Measurements from ENCODE around the gene ACP6. TPM values are rescaled to one million over a fixed set of nuclear protein-coding genes. Genes with fewer than 3 reads are reported as not detected.

Gene ACP6
- total RNA-seq, 2 experiments from 2014 or later, result 20.0 to 38.6 TPM

- no peak for DNase-seq (ENCODE audit: low spot score)
- Histone ChIP-seq H3K4me3 (ENCODE audit: low read depth, low read length, poor library complexity, severe bottlenecking) (no peak overlapping the region), H2AFZ (ENCODE audit: low read length) (no peak overlapping the region), H3K36me3 (ENCODE audit: insufficient read depth, low read length) (peaks cover 28% of the 10 kb centered on the region), H3K4me2 (ENCODE audit: low read length) (no peak overlapping the region), H3K27ac (ENCODE audit: low read depth, low read length, poor library complexity, severe bottlenecking) (no peak overlapping the region), H3K4me1 (ENCODE audit: insufficient read depth, low read length, poor library complexity, severe bottlenecking) (peaks cover 15% of the 10 kb centered on the region), H3K79me2 (ENCODE audit: insufficient read depth, low read depth, low read length) (peaks cover 10% of the 10 kb centered on the region; the same call in 1 of the 2 replicates), H3K9me2 (ENCODE audit: insufficient read depth, low read length) (no peaks in the 10 kb centered on the region), H3K9me3 (ENCODE audit: low read length) (no peaks in the 10 kb centered on the region), H4K20me1 (ENCODE audit: insufficient read depth, low read length) (no peaks in the 10 kb centered on the region)
- BruUV-seq (replicated peaks), result no TSS peak
- TF ChIP-seq CTCF (conservative IDR thresholded peaks at IDR 0.05; ENCODE audit: low read length) (no peak), EZH2phosphoT487 (IDR thresholded peaks at IDR 0.05; ENCODE audit: borderline replicate concordance, low read depth, low read length) (no peak)
- intact Hi-C loops (cut with micrococcal nuclease; ENCODE audit: unreplicated experiment), result no loop called here
- ChIA-PET CTCF (ENCODE audit: unreplicated experiment) (no interaction called here), POLR2A (no interaction called here)
Observed at GRCh38 chr1:147603986-147604385, 66.3 kb downstream of the ACP6 start.

- intact Hi-C loops (cut with micrococcal nuclease; ENCODE audit: unreplicated experiment), result no loop called here
- DNase-seq (ENCODE audit: low spot score), result peak; percentile 15
- CTCF ChIA-PET (ENCODE audit: unreplicated experiment), result no interaction called here
Observed at GRCh38 chr1:147600119-147601111, 69.9 kb downstream of the ACP6 start.

More at GRCh38 chr1:147600119-147601111, 69.9 kb downstream of the ACP6 start:
- peak overlapping the region; percentile 74 for H3K4me3 ChIP-seq (ENCODE audit: low read depth, low read length, poor library complexity, severe bottlenecking)
- H3K79me2 ChIP-seq (ENCODE audit: insufficient read depth, low read depth, low read length), result peaks cover 10% of the 10 kb centered on the region; the same call in 1 of the 2 replicates
- H3K4me1 ChIP-seq (ENCODE audit: insufficient read depth, low read length, poor library complexity, severe bottlenecking), result peaks cover 23% of the 10 kb centered on the region
- BruUV-seq (replicated peaks), result no TSS peak
- no peaks in the 10 kb centered on the region for H3K9me2 ChIP-seq (ENCODE audit: insufficient read depth, low read length)
- peak overlapping the region; percentile 48 for H2AFZ ChIP-seq (ENCODE audit: low read length)
- no peak for TF ChIP-seq EZH2phosphoT487 (IDR thresholded peaks at IDR 0.05; ENCODE audit: borderline replicate concordance, low read depth, low read length)
- no peak for TF ChIP-seq CTCF (conservative IDR thresholded peaks at IDR 0.05; ENCODE audit: low read length)
- POLR2A ChIA-PET, result interaction anchor here (1.4 to 1.9 kb wide), 2 partner anchors 54 to 59 kb away, joined by 3 to 17 read pairs; partner anchors contain the start of gene BCL9
- H3K27ac ChIP-seq (ENCODE audit: low read depth, low read length, poor library complexity, severe bottlenecking), result peak overlapping the region; percentile 35
- peaks cover 6% of the 10 kb centered on the region for H3K36me3 ChIP-seq (ENCODE audit: insufficient read depth, low read length)
- peak overlapping the region; percentile 99 for H3K4me2 ChIP-seq (ENCODE audit: low read length)
- H4K20me1 ChIP-seq (ENCODE audit: insufficient read depth, low read length), result no peaks in the 10 kb centered on the region
- no peaks in the 10 kb centered on the region for H3K9me3 ChIP-seq (ENCODE audit: low read length)
